ENCODE results near the gene GNB1.
"Not testable (repeated sequence)": the region's sequence is repeated elsewhere in the genome, so short reads cannot be mapped to it uniquely, and the experiment has no call there.

GNB1 gene

DNA sequence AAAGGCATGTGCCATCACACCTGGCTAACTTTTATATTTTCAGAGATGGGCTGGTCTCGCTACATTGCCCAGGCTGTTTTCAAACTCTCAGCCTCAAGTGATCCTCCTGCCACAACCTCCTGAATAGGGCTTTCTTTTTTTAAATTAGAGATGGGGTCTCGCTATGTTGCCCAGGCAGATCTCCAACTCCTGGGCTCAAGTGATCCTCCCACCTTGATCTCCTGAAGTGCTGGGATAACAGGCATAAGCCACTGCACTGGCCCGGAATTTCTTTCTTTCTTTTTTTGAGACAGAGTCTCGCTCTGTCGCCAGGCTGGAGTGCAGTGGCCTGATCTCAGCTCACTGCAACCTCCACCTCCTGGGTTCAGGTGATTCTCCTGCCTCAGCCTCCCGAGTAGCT is 34.7 kb downstream of the GNB1 start:
- DNase-seq: not testable (repeated sequence)

DNA sequence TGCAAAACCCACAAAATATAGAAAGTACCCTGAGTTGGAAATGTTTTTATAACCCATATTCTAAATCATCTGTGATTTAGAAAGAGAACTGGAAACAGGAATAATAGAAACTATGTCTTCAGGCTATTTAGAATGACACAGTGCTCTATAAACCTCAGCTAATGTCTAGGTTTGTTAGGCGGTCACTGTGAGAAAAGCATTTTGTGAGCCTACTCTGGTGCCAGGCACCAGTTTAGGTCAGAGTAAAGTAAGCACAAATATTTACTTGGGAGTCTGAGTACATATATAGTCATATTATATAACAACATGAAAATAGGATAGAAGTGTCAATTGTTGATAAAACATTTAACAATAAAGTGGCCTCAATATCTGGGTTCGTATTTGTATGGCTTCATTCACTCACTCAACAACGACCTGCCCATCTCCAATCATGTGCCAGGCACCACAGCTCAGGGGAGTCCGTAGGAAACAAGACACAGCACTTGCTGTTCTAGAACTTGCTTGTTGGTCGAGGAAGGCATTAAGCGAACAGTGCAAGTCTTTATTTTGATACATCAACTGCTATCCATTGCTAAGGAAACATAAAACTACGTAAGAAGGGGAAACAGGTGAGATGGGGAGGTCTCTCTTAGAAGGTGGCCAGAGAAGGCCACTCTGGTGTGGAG is 37.2 kb downstream of the GNB1 start:
- no peak for DNase-seq

DNA sequence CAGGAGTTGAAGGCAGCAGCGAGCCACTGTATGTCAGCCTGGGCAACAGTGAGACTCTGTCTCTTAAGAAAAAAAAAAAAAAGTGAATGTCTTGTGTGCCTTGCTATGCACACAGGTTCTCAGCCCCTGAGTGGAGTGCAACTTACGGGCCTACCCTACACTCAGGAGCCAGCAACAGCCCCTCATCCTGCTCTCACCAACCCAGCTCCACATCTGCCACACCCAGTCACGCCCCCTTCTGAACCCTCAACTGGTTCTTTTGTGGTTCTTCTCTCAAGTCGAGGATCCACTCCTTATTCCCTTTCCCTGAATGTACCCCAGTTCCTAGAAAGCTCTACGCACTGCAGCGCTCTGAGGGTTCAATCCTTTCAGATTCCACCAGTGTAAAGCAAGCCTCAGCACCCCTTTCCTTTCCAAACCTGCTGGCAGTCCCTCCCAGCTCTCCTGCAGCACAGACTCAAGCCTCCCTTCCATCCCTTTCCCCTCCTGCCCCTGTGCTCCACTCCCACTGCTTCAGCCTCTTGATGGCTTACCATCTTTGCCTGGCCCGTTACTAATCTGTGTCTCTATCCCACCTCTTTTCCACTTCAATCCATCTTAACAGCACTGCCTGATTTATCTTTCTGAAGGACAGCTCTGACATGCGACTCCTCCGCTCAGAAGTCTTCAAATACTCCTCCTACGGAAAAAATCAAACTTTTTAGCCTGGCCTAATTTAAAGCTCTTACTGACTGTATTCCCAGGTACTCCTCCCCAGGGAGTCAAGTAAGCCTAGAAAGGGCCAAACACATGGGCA is 38.1 kb downstream of the GNB1 start:
- DNase-seq: no peak

DNA sequence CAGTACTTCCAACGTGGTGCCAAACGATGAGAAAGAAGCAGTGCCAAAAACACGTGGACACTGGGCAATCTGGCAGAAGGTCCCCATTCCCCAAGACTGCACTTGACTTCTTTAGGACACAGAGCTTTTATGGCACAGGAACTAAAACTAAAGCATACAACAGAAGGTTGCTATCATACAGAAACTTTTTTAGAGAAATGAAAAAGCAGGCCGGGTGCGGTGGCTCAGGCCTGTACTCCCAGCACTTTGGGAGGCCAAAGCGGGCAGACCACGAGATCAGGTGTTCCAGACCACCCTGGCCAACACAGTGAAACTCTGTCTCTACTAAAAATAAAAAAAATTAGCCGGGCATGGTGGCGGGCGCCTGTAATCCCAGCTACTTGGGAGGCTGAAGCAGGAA is 43.0 kb downstream of the GNB1 start:
- DNase-seq: no peak

DNA sequence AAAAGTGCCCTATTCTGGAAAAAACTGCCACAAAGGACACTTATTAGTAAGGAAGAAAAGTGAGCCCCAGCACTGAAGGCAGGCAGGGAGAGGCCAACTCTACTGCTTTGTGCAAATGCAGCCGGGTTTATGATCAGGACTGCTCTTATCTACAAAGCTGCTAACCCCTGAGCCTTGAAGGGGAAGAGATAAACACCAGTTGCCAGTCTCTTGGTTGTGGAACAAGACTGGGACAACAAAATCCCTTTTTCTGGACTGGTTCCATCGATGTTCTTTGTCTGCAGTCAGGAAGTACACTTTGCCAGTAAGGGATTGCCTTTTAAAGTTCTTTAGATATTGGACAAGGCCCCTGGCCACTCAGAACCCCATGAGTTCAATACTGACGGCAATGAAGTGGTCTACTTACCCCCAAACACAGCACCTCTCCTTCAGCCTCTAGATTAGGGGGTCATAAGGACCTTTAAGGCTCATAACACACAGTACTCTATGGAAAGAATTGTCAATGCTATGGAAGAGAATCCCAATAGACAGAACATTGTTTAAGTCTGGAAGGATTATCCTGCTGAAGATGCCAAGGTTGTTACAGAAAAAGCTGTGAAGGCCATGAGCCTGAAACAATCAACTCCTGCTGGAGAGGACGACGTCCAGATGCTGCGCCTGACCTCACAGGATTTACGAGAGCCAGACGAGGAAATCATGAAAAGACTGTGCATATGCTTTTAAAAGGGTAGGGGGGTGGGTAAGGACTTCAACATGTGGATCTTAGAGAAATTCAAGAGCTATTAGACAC is 43.6 kb downstream of the GNB1 start:
- no peak for DNase-seq

DNA sequence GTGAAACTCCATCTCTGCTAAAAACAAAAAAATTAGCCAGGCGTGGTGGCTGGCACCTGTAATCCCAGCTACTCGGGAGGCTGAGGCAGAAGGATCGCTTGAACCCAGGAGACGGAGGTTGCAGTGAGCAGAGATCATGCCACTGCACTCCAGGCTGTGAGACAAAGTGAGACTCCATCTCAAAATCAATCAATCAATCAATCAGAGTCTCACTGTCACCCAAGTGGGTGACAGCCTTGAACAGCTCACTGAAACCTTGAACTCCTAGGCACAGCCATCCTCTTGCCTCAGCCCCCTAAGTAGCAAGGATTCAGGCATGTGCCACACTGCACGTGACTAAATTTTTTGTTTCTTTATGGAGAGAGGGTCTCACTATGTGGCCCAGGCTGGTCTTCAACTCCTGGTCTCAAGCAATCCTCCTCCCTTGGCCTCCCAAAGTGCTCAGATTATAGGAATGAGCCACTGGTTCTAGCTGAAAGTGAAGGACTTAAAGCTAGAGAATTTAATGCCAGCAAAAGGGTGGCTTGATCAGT is 44.4 kb downstream of the GNB1 start:
- DNase-seq: no peak

DNA sequence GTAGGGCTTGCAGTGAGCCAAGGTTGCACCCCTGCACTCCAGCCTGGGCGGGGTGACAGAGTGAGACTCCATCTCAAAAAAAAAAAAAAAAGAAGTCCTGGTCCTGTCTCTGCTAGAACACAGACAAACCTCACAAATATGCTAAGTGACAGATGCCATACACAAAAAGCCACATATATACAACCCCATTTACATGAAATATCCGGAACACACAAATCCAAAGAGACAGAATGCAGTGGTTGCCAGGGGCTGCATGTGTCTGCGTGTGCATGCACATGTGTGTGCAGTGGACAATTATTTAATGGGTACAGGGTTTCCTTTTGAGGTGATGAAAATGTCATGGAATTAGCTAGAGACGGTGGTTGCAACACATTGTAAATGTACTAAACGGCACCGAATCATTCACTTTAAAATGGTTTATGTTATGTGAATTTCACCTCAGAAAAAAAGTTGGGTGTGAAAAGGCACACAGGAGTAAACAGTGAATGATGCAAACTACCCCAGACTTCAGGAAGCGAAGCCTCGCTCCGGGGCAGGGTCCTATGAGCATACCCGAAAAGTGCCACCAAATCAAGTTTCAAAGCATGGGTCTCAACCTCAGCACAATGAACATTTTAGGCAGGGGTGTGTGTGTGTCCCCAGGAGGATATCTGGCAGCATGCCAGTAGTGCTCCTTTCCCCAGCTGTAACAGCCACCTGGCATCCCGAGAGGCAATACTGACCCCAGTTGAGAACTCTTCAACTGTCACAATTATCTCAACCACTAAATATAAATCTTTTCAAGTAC is 48.3 kb downstream of the GNB1 start:
- no peak for DNase-seq

DNA sequence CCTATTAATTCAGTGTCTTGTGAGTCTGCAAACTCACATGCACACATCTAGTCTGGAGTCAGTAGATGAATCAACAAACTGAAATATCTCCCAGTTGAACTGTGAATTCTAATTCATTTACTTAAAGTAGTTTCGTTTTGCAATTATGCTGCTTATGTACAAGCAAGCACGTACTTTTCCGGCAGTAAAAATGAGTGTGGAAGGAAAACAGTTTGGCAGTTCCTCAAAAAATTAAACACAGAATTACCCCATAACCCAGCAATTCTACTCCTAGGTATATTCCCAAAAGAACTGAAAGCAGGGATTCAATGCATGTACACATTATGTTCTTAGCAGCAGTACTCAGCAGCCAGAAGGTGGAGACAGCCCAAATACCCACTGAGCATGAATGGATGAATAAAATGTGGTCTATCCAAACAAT is 49.3 kb downstream of the GNB1 start:
- DNase-seq: no peak

DNA sequence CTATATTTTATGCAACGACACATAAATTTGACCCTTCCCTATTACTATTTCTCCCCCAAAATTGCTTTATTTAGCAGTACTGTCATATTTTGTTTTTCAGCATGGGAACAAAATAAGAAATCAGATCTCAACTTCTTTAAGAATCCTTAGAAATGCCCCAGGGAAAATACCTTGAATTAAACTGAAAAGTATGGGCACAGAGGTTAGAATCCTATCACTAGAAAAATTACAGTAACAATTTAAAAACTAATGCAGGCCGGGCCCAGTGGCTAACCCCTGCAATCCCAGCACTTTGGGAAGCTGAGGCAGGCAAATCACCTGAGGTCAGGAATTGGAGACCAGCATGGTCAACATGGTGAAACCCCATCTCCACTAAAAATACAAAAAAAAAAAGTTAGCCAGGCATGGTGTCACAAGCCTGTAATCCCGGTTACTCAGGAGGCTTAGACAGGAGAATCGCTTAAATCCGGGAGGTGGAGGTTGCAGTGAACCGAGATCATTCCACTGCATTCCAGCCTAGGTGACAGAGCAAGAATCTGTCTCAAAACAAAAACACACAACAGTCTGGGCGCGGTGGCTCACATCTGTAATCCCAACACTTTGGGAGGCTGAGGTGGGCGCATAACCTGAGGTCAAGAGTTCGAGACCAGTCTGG is 51.4 kb downstream of the GNB1 start:
- DNase-seq: no peak

DNA sequence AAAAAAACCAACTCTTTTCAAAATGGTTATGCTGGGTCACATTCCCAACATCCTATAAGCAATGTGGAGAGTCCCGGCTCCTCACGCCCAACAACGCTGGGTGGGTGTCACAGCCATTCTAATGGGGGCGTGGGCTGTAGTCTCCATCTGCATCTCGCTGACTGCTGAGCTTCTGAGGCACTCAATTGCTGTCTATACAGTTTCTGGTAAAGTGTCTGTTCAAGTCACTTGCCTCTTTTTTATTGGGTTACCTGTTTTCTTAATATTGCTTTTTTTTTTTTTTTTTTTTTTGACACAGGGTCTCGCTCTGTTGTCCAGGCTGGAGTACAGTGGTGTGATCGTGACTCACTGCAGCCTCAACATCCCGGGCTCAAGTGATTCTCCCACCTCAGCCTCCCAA is 54.8 kb downstream of the GNB1 start:
- DNase-seq: no peak

DNA sequence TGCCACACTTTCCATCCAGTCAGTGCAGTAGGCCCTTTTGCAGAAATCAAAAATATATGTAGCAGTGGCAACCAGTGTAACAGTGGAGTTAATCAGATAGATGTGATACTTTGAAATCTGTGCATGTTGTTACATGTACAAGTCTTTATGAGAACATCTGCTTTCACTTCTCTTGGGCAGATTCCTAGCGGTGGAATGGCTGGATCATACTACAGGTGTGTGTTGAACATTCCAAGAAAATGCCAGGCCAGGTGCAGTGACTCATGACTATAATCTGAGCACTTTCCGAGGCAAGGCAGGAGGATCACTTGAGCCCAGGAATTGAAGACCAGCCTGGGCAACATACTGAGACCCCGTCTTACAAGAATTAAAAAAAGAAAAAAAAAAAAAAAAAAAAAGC is 55.3 kb downstream of the GNB1 start:
- no peak for DNase-seq

DNA sequence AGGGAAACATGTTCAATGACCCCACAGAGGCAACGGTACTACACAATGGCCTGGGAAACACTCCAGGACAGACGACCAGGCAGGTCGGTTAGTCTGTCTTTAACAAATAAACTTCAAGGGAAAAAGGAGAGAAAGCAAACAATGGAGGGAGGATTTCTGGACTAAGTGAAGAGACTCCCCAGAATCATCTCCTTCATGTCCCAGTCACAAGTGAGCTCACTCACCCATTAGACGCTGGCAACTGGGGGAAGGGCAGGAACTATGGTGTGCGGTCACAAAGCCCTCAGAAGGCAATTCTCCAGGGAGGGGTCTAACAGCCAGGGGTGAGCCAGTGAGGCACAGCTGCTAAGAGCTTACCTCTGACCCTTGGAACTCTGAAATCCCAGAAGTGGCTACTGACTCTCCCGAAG is 57.0 kb downstream of the GNB1 start:
- DNase-seq: no peak

DNA sequence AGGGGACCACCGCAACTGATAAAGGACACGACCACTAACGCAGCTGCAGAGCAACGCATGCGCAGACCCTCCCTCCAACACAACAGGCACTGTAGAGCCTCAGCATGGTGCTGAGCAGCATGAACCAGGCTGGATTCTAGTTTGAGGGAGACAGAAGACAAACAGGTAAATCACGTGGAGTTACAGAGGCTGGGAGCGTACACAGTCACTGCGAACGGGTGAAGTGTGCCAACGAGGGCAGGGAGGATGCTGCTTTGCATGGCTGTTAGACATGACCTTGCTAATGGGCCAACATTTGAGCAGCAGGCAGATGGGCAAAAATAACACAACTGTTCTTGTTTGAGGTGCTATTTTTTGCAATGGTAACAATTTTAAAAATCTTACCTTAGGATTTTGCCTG is 57.4 kb downstream of the GNB1 start:
- DNase-seq: no peak

DNA sequence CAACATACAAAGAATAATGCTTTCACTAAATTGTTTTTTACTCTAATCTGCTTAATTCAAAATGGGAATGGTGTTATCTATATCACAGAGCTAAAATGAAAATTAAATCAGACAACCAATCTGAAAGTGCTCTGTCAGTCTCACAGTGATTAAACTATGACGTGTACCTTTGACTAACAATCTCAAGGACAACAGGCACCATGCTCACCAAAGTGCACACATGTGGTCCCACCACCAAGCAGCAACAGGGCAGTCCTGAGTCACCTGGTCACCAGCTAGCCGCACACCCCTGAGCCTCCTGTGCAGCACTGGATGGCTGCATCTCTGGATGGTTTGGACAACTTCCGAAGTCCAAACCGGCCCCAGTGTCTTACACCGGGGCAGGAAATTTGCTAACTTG is 58.1 kb downstream of the GNB1 start:
- no peak for DNase-seq

DNA sequence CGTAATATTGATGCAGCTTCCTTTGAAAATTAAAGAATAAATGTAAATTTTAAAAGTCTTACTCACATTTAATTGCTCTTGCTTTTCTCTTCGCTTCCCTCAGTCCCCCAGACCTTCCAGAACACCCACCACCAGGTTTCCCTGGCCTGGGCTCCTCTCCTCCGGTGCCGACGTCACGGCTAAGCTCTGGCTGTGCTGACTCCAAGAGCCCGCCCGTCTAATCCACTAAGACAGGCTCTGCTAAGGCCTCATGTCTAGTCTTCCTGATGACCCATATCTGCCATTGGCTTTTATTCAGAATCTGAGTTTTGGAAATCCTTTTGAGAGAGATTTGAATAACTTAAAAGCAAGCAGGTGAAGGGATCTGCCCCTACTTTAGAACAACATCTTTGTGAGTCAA is 58.7 kb downstream of the GNB1 start:
- DNase-seq: no peak

DNA sequence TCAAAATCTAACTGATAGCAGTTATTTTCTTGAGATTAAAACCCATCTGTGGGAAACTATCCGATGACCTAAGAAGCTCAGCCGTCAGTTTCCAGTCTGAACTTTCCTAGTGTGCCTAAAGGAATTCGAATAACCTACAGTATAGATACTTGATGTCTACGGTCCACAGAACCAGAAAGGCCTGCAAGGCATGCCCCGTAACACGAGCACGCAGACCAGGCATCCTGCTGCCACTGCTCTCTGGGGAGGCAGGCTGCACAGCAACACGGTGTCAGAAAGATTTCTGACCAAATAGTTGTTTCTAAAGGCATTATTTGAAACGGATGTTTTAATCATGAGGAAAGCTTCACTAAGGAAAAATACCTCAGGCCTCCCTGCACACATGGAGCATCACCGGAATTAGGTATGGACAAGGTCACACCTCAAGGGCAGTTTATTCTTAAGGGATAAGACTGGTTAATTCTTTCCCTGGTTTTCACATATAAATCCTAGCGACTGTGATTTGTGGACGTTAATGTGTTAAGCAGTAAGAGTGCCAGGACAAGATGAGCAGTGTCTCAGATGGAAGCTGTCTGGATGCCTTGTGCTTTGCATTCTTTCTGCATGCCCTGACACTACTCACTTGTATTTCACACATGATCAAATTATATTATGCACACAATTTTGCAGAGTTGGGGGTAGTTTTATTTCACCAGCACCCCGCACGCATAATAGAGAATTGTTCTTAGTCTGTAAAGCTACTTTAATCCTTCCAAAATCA is 63.6 kb downstream of the GNB1 start:
- DNase-seq: no peak

DNA sequence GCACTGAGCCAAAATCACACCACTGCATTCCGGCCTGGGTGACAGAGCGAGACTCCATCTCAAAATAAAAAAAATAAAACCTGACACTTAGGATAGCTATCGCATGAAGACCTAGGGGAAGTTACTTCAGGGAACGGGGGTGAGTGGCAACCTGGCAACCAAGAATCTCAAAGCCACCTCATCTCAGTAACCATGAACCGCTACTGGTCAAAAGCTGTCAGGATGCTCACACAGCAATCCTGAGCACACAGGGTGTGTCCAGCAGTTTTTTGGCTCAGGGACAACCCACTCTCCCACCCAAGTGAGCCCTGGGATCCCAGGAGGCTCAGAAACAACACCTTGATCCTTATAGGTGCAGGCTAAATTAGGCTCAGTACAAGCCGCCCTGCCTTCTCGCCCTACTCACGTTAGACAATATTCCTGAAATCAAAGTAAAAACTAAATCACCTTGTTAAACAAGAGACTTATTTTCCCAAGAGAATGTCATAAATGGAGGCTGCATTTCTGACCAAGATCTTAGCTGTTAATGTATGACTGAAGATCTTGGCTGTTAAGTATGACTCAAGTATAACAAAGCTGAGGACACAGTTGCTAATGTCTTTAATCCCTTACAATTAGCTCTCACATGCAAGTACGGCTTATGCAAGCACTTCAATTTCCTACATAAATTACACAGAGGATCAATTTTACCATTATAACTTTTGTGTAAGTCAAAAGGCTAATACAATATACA is 64.4 kb downstream of the GNB1 start:
- DNase-seq: no peak

DNA sequence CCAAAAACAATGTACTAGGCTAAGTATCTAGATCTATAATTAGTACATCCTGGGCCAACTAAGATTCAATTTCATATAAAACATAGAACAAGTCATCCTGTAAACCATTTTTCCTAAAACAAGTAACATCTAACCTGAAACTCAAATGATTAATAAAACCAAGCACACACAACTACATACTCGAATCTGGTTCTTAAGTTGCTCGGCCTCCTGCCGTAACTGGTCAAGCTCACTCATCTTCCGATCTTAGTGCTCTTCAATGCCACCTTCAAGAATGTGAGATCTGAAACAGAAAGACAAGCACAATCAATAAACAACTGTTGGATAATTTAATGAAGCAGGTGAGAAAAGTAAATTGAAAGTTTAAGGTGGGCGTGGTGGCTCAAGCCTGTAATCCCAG is 65.7 kb downstream of the GNB1 start:
- no peak for DNase-seq

DNA sequence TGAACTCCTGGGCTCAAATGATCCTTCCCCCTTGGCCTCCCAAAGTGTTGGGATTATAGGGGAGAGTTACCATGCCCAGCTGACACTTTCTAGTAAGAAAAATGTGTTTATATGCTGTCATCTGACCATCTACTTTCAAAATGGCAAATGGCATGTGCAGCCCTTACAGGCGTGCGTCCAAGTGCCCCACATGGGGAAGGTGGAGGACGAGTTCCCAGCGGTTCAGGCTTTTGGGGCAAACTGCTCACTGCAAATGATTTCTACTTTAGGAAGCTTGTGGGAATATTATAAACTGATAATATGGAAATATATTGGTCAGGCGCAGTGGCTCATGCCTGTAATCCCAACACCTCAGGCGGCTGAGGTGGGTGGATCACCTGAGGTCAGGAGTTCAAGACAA is 71.1 kb downstream of the GNB1 start:
- DNase-seq: no peak

DNA sequence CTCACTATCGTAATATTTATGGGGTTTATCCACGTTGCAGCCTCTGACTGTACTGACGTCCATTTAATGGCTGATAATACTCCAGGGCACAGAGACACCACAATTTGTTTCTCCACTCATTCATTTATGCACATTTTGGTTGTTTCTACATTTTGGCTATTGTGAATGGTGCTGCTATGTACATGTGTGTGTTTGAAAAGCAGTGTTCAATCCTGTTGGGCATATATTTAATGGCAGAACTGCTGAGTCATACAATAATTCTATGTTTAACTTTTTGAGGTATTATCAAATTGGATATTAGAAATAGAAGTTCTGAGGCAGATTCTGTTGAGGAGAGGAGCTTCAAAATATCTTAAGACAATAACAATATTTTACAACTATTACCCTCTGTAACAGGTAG is 73.7 kb downstream of the GNB1 start:
- DNase-seq: no peak

Data from stimulated activated CD4-positive, alpha-beta T cell treated with anti-CD3 and anti-CD28 coated beads, Interleukin-2, amount 100 ng/mL, for 24 hours (primary cell).